Measurements from ENCODE around the gene AKAP13.
"Not testable (repeated sequence)": the region's sequence is repeated elsewhere in the genome, so short reads cannot be mapped to it uniquely, and the experiment has no call there.

The AKAP13 gene

GRCh38 chr15:85430406-85431204 is 50.2 kb downstream of the AKAP13 start:
- H3K4me3 ChIP-seq (ENCODE audit: low read depth, low read length), result no peak overlapping the region
- in situ Hi-C loops (cut with HindIII; ENCODE audit: low sequenced_read_pairs), result no loop called here
- TF ChIP-seq, protein P1, sequence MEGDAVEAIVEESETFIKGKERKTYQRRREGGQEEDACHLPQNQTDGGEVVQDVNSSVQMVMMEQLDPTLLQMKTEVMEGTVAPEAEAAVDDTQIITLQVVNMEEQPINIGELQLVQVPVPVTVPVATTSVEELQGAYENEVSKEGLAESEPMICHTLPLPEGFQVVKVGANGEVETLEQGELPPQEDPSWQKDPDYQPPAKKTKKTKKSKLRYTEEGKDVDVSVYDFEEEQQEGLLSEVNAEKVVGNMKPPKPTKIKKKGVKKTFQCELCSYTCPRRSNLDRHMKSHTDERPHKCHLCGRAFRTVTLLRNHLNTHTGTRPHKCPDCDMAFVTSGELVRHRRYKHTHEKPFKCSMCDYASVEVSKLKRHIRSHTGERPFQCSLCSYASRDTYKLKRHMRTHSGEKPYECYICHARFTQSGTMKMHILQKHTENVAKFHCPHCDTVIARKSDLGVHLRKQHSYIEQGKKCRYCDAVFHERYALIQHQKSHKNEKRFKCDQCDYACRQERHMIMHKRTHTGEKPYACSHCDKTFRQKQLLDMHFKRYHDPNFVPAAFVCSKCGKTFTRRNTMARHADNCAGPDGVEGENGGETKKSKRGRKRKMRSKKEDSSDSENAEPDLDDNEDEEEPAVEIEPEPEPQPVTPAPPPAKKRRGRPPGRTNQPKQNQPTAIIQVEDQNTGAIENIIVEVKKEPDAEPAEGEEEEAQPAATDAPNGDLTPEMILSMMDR (IDR thresholded peaks at IDR 0.05; ENCODE audit: low read depth, low read length, missing control alignments), result no peak
- DNase-seq (ENCODE audit: low read depth), result no peak

DNA sequence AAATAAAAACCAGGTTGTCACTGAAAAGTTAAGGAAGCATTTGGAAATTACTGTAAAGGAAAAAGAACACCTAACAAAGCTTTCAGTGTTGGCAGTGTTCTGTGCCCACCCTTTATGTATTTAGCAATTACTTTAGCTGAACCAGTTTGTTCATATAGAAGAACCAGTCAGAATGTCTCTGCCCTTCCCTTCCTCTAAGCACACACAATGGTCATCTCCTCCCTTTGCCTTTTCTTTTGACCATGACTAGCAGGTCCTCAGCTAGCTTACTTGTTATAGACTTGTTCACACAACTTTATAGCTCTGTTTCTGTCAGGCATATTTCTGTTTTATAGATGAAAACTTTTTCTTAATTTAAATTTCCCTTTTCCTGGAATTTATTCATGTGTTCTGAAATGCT is 59.6 kb downstream of the AKAP13 start:
- H3K4me3 ChIP-seq (ENCODE audit: low read depth, low read length), result no peak overlapping the region
- DNase-seq (ENCODE audit: low read depth), result no peak
- TF ChIP-seq, protein P1 (IDR thresholded peaks at IDR 0.05; ENCODE audit: low read depth, low read length, missing control alignments), result no peak
- in situ Hi-C loops (cut with HindIII; ENCODE audit: low sequenced_read_pairs), result no loop called here

DNA sequence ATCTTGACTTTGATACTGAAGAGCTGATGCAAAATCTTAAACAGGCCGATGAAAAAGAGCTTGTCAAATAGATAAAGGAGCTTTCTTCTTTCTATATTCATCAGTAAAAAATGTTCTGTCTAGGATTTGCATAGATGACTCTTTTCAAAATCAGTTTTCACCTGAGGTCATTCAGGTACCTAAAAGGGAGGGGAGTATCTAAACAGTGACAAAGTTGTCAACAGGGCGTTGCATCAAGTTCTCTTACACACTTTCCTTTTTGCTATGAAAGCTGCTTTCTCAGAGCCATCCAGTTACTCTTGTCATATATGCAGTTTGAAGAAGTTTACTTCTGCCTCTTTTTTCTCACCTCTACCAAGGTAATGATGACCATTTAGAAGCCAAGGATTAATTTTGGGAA is 60.0 kb downstream of the AKAP13 start:
- in situ Hi-C loops (cut with HindIII; ENCODE audit: low sequenced_read_pairs), result no loop called here
- DNase-seq (ENCODE audit: low read depth), result no peak
- TF ChIP-seq, protein P1 (IDR thresholded peaks at IDR 0.05; ENCODE audit: low read depth, low read length, missing control alignments), result no peak
- H3K4me3 ChIP-seq (ENCODE audit: low read depth, low read length), result no peak overlapping the region

- H3K4me3 ChIP-seq (ENCODE audit: low read depth, low read length); in situ Hi-C loops (cut with HindIII; ENCODE audit: low sequenced_read_pairs); DNase-seq (ENCODE audit: low read depth): not testable (repeated sequence)
Measured at GRCh38 chr15:85441854-85442253, 61.5 kb downstream of the AKAP13 start.

- TF ChIP-seq, protein P1 (IDR thresholded peaks at IDR 0.05; ENCODE audit: low read depth, low read length, missing control alignments), result no peak
- DNase-seq (ENCODE audit: low read depth), result no peak
- in situ Hi-C loops (cut with HindIII; ENCODE audit: low sequenced_read_pairs), result no loop called here
- H3K4me3 ChIP-seq (ENCODE audit: low read depth, low read length), result no peak overlapping the region
Measured at GRCh38 chr15:85443046-85443445, 62.6 kb downstream of the AKAP13 start.

DNA sequence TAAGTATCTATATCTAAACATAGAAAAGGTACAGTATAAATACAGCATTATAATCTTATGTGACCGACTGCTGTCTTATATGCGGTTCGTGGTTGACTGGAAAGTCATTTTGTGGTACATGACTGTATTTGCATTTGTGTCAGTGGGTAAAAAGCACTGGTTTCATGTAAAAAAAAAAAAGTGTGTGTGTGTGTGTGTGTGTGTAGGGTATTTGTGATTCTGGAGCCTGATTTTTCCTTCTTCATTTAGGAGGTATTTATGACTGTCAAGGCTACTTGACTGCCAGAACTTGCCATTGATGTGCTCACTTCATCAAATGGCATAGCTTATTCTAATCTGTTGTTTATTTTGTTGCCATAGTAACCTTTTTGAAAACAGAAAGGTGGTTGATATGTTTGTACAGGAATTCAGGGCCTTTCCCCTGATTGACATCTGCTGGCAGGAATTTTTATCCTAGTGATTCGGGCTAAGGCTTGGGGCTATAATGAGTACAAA is 63.2 kb downstream of the AKAP13 start:
- TF ChIP-seq, protein P1 (IDR thresholded peaks at IDR 0.05; ENCODE audit: low read depth, low read length, missing control alignments), result no peak
- DNase-seq (ENCODE audit: low read depth), result no peak
- in situ Hi-C loops (cut with HindIII; ENCODE audit: low sequenced_read_pairs), result no loop called here
- no peak overlapping the region for H3K4me3 ChIP-seq (ENCODE audit: low read depth, low read length)

DNA sequence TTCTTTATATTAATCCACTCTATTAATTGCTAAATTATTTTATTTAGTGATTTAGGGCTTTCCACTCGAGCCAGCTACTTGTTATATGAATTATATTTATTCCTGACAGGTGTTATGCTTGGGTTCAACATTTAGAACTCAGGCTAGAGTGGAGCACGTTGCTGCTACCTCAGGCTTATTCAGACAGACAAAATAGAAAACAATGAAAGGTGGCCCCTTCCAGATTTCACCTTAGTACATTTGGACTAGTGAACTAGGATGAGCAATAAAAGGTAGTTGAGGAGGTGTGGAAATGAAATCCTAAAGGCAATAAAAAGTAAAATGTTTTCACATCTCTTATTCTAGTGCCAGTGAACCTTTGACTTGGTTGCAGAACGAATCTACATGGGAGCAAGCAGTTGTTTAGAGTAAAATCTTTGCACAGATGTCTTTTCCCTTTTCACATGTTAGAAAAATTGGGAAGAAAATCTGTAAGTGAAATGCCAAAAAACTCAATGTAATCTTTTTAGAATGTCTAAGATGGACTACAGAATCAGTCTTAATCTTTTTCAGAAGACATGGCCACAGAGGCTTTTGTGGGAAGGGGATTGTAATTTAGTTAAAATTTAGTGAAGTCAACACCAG is 63.8 kb downstream of the AKAP13 start:
- in situ Hi-C loops (cut with HindIII; ENCODE audit: low sequenced_read_pairs), result no loop called here
- H3K4me3 ChIP-seq (ENCODE audit: low read depth, low read length), result no peak overlapping the region
- TF ChIP-seq, protein P1 (IDR thresholded peaks at IDR 0.05; ENCODE audit: low read depth, low read length, missing control alignments), result no peak
- DNase-seq (ENCODE audit: low read depth), result no peak
